CD4-positive, alpha-beta T cell (primary cell): Measurements from ENCODE around the gene ULK2. TPM values are rescaled to one million over a fixed set of nuclear protein-coding genes. Genes with fewer than 3 reads are reported as not detected.

ENCODE experiments used
- ATAC-seq: fragments of 200-7000 bp; cut with Tn5 transposase; one replicate; pipeline ENCODE4 v1.10.0; 2022; ENCODE audit warnings: mild to moderate bottlenecking; ENCODE audit not compliant: poor library complexity
- CTCF ChIA-PET: fragments of 350-600 bp; sonication (Branson Sonifier 250); formaldehyde crosslinking; loops from one replicate; lab custom pipeline; 2021; ENCODE audit warnings: antibody characterized with exemption, inconsistent platforms; lab: Charles Lee
- POLR2A ChIA-PET: fragments of 350-600 bp; sonication (Branson Sonifier 250); formaldehyde crosslinking; loops from one replicate; lab custom pipeline; 2021; ENCODE audit warnings: antibody characterized with exemption, inconsistent platforms; lab: Charles Lee
- DNase-seq, 14 experiments: peaks; one replicate each; pipeline ENCODE4 v3.0.0-alpha.2; 2013 to 2020; ENCODE audit warnings: mixed read lengths in 2 of 14
- H3K27ac ChIP-seq, 2 donors: one replicate each; pipeline versions ENCODE4 v1.5.1 to v1.7.0; 2013; ENCODE audit warnings: low read length in 2 of 2, low read depth in 1 of 2, mild to moderate bottlenecking in 1 of 2
- H3K27me3 ChIP-seq, 2 experiments: 1 replicate in 1 of 2; 2 replicates in 1 of 2; pipeline versions ENCODE4 v1.6.1 to v1.7.0; 2013; ENCODE audit warnings: low read length in 2 of 2, control low read depth in 1 of 2, mild to moderate bottlenecking in 1 of 2, moderate library complexity in 1 of 2; ENCODE audit not compliant: insufficient read depth in 2 of 2, control insufficient read depth in 1 of 2
- H3K36me3 ChIP-seq: one replicate; pipeline ENCODE4 v1.6.1; 2013; ENCODE audit warnings: low read length, control low read depth; ENCODE audit not compliant: insufficient read depth
- H3K4me1 ChIP-seq: one replicate; pipeline ENCODE4 v1.6.1; 2013; ENCODE audit warnings: low read length, control low read depth; ENCODE audit not compliant: insufficient read depth
- H3K4me3 ChIP-seq: one replicate; pipeline ENCODE4 v1.5.1; 2013; ENCODE audit warnings: mild to moderate bottlenecking, low read length, moderate library complexity
- H3K9me3 ChIP-seq, 2 experiments: 1 replicate in 1 of 2; 2 replicates in 1 of 2; pipeline versions ENCODE4 v1.6.1 to v1.7.0; 2013; ENCODE audit warnings: low read length in 2 of 2, mild to moderate bottlenecking in 2 of 2, control low read depth in 1 of 2, moderate library complexity in 1 of 2; ENCODE audit not compliant: control insufficient read depth in 1 of 2, insufficient read depth in 1 of 2
- H3K27ac Mint-ChIP-seq: one replicate; pipeline ENCODE4 v1.8.0; 2020; ENCODE audit warnings: mixed read lengths
- H3K27me3 Mint-ChIP-seq: one replicate; pipeline ENCODE4 v1.8.0; 2021; ENCODE audit warnings: mixed read lengths
- H3K36me3 Mint-ChIP-seq: one replicate; pipeline ENCODE4 v1.8.0; 2021; ENCODE audit warnings: low read depth, mixed read lengths
- H3K4me1 Mint-ChIP-seq: one replicate; pipeline ENCODE4 v1.8.0; 2021; ENCODE audit warnings: low read depth, mixed read lengths
- H3K4me3 Mint-ChIP-seq: one replicate; pipeline ENCODE4 v1.8.0; 2020; ENCODE audit warnings: mild to moderate bottlenecking, mixed read lengths
- H3K9me3 Mint-ChIP-seq: one replicate; pipeline ENCODE4 v1.8.0; 2020; ENCODE audit warnings: mixed read lengths
- CTCF ChIP-seq: fragments of 200-600 bp; IDR thresholded peaks from one replicate; pipeline ENCODE4 v1.8.0; 2022; ENCODE audit warnings: antibody characterized with exemption, mild to moderate bottlenecking
- intact Hi-C, 2 experiments: fragments of 100-400 bp; cut with DNase I in 1 of 2; cut with micrococcal nuclease in 1 of 2; formaldehyde crosslinking; loops; one replicate each; pipeline versions ENCODE4 v1.15.1 to v1.9.0; 2023 to 2025; cut with DNase I, micrococcal nuclease
- total RNA-seq, 174 experiments: library from RNA in 2 of 174; stranded (reverse) in 2 of 174; gene quantifications; one replicate each; pipeline ENCODE4 v1.2.3 and lab custom pipeline; 2021 to 2026

ULK2 gene
- total RNA-seq, 2 experiments from 2014 or later, result 17.1 to 18.3 TPM

GRCh38 chr17:19769946-19770652, 97.6 kb downstream of the ULK2 start:
- intact Hi-C loops, result loop anchor here (5.0 to 10.0 kb wide), 3 partner anchors 123 to 393 kb away; partner anchors contain the start of genes ALDH3A2 (in 1 of the 2) and MAPK7 (in 1 of the 2)
- H3K9me3 ChIP-seq, result no peaks in the 10 kb centered on the region
- peaks cover 71% of the 10 kb centered on the region for H3K4me1 ChIP-seq
- POLR2A ChIA-PET, result interaction anchor here (2.9 kb wide), 1 partner anchor 122 kb away, joined by 19 read pairs; the partner anchor contains the start of gene ALDH3A2
- CTCF ChIA-PET, result no interaction called here
- no peaks in the 10 kb centered on the region for H3K27me3 ChIP-seq
- Mint-ChIP-seq H3K36me3 (peaks cover 14% of the 10 kb centered on the region), H3K4me1 (peaks cover 77% of the 10 kb centered on the region), H3K9me3 (no peaks in the 10 kb centered on the region), H3K27ac (peak overlapping the region; percentile 93), H3K27me3 (no peaks in the 10 kb centered on the region), H3K4me3 (no peak overlapping the region)
- H3K36me3 ChIP-seq, result no peaks in the 10 kb centered on the region
- no peak overlapping the region for H3K4me3 ChIP-seq
- DNase-seq (no peak), ATAC-seq (no peak)
- H3K27ac ChIP-seq, result peak overlapping the region in 1 of 2 donors; percentile 14
- TF ChIP-seq CTCF, result no peak

GRCh38 chr17:19768046-19768782, 99.5 kb downstream of the ULK2 start:
- CTCF ChIA-PET, result interaction anchor here (1.1 kb wide), 1 partner anchor 406 kb away, joined by 3 read pairs; the partner anchor contains the start of gene B9D1
- H3K27ac ChIP-seq, result peak overlapping the region in 1 of 2 donors; percentile 41

More at GRCh38 chr17:19768046-19768782, 99.5 kb downstream of the ULK2 start:
- H3K4me1 Mint-ChIP-seq, result peaks cover 61% of the 10 kb centered on the region
- no peaks in the 10 kb centered on the region for H3K27me3 Mint-ChIP-seq
- intact Hi-C loops, result loop anchor here in 1 of 2 experiments (5.0 kb wide), 1 partner anchor 121 kb away; the partner anchor contains the start of gene ALDH3A2
- DNase-seq (peak in 1 of 14 experiments; percentile 23), ATAC-seq (no peak)
- Histone ChIP-seq H3K36me3 (no peaks in the 10 kb centered on the region), H3K4me3 (no peak overlapping the region), H3K4me1 (peaks cover 65% of the 10 kb centered on the region), H3K27me3 (no peaks in the 10 kb centered on the region), H3K9me3 (no peaks in the 10 kb centered on the region)
- no peak overlapping the region for H3K4me3 Mint-ChIP-seq
- TF ChIP-seq CTCF, result no peak
- H3K27ac Mint-ChIP-seq, result peak overlapping the region; percentile 84
- H3K9me3 Mint-ChIP-seq, result no peaks in the 10 kb centered on the region
- POLR2A ChIA-PET, result interaction anchor here (1.9 kb wide), 1 partner anchor 120 kb away, joined by 7 read pairs; the partner anchor contains the start of gene ALDH3A2
- H3K36me3 Mint-ChIP-seq, result peaks cover 3% of the 10 kb centered on the region
